ENCODE measurements around the gene MRPS22.

Gene MRPS22

DNA sequence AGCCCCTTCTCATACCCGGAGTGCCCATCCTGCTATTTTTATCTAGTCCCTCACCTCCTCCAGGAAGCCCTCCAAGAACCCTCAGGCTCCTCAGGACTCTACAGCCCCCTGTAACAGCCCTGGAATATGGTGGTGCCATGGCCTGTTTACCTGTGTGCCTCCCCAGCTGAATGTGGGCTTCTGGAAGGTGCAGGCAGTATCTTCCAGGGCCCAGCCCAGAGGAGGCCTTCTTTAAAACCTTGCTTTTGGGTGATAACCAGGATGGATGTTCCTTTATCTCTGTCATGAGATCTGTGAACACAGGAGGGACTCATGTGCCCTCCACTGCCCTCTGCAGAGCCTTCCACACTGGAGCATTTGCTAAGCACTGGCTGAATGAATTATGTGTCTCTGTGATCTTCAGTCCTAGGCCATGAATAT lies 36.7 kb upstream of the MRPS22 start:
- Mint-ChIP-seq H3K4me1 (peaks cover 0 to 3% of the 10 kb centered on the region in 2 donors), H3K9me3 (no peaks in the 10 kb centered on the region), H3K27me3 (peaks cover 18 to 22% of the 10 kb centered on the region in 2 donors), H3K4me3 (no peak overlapping the region), H3K27ac (no peak overlapping the region), H3K36me3 (no peaks in the 10 kb centered on the region)
- DNase-seq = no peak
- ATAC-seq (replicated peaks) = no peak

DNA sequence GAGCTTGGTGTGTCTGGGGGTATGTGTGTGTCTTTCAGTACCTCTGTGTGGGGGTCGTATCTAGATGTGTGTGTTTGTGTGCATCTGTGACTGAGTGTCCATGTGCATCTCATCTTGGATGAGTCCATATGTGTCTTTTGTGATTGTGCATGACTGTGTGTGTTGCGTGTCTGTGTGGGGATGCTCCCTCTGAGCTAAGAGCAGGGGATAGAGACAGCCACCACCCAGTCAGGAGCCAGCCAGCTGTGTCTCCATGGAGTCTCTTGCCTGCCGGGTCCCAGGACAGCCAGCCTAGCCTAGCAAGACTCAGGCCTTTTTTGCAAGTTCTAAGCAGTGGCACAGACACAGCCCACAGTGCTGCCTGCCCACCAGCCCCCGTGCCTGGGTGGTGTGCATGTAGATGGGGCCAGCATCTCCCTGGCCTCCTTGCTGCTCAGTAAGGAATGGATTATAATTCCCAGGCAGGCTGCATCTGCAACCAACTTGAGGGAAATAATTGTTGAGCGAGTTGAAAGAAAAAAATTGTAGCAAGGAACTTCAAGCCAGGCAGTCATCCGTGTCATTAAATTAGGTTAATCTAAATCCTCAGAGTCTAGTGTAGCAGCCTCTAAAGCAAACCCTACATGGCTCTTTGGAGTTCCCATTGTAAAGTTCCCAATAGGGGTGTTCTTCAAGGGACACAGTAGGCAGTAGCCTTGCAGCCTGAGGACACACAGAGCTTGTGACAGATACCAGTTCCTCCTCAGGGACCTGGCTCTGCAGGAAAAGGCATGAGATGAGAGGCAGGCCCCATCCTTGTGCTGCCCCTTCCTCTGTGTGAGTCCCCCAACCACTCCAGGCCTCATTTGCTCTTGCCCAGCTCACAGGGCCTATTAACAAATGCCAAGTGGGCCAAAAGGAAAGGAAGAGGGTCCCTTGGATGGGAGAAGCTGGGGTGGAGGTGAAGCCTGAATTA lies 35.9 kb upstream of the MRPS22 start:
- ATAC-seq (replicated peaks) = no peak

DNA sequence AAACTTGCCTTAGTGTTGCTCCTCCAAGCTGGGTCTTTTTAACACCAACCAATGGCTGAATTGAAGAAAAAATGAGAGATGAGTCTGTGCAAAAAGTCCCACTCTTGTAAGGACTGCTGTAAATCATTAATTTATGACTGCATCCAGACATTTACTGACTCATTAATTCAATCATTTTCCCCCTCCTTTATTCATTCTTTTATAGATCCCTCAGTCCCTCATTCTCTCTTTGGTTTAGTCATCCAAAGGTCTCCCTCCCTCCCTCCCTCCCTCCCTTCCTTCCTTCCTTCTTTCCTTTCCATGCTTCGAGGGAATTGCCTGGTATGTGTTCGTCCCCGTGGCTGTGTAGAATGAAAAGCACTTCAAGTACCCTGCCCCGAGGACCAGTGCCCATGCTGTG lies 35.3 kb upstream of the MRPS22 start:
- no peak overlapping the region for H3K27ac Mint-ChIP-seq
- DNase-seq = no peak

More for the DNA sequence above, 35.9 kb upstream of the MRPS22 start:
- no peak for DNase-seq
- no peak overlapping the region for H3K4me3 Mint-ChIP-seq
- peaks cover 12 to 20% of the 10 kb centered on the region in 2 donors for H3K27me3 Mint-ChIP-seq
- no peaks in the 10 kb centered on the region for H3K9me3 Mint-ChIP-seq
- no peaks in the 10 kb centered on the region for H3K36me3 Mint-ChIP-seq
- no peak overlapping the region for H3K27ac Mint-ChIP-seq
- H3K4me1 Mint-ChIP-seq = peaks cover 0 to 3% of the 10 kb centered on the region in 2 donors

GRCh38 chr3:139309061-139309591 lies 34.7 kb upstream of the MRPS22 start:
- no peaks in the 10 kb centered on the region for H3K36me3 Mint-ChIP-seq
- DNase-seq = no peak
- peaks cover 0 to 3% of the 10 kb centered on the region in 2 donors for H3K4me1 Mint-ChIP-seq
- no peak for ATAC-seq (replicated peaks)
- H3K27me3 Mint-ChIP-seq = peaks cover 24 to 31% of the 10 kb centered on the region in 2 donors
- H3K27ac Mint-ChIP-seq = no peak overlapping the region
- no peak overlapping the region for H3K4me3 Mint-ChIP-seq
- no peaks in the 10 kb centered on the region for H3K9me3 Mint-ChIP-seq

More for the DNA sequence above, 35.3 kb upstream of the MRPS22 start:
- Mint-ChIP-seq H3K27me3 (peaks cover 19 to 26% of the 10 kb centered on the region in 2 donors), H3K4me1 (peaks cover 0 to 3% of the 10 kb centered on the region in 2 donors), H3K36me3 (no peaks in the 10 kb centered on the region), H3K4me3 (no peak overlapping the region), H3K9me3 (no peaks in the 10 kb centered on the region)
- ATAC-seq (replicated peaks) = no peak

DNA sequence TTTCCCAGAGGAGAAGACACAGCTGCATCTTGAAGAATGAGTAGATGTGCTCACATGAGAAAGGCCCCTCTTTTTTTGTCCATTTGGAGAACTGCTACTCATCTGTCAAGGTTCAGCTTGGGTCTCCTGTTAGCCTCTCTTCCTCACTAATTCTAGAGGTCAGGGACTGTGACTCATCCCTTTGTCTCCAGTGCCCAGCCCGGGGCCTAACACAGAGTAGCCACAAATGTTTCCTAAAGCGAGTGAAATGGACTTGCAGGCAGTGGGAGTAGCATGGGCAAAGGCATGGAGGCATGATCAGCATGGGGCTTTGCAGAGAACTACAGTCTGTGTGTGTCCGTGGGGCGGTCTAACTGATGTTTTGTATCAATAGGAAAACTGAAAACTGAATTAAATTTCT lies 33.9 kb upstream of the MRPS22 start:
- DNase-seq (no peak), ATAC-seq (replicated peaks) (no peak)
- Mint-ChIP-seq H3K36me3 (no peaks in the 10 kb centered on the region), H3K4me3 (no peak overlapping the region), H3K9me3 (no peaks in the 10 kb centered on the region), H3K4me1 (no peaks in the 10 kb centered on the region), H3K27me3 (peaks cover 24 to 34% of the 10 kb centered on the region in 2 donors), H3K27ac (no peak overlapping the region)

- ATAC-seq (replicated peaks) (no peak), DNase-seq (no peak)
- H3K9me3 Mint-ChIP-seq = no peaks in the 10 kb centered on the region
- no peak overlapping the region for H3K27ac Mint-ChIP-seq
- no peaks in the 10 kb centered on the region for H3K4me1 Mint-ChIP-seq
- peaks cover 25 to 36% of the 10 kb centered on the region in 2 donors for H3K27me3 Mint-ChIP-seq
- H3K4me3 Mint-ChIP-seq = no peak overlapping the region
- no peaks in the 10 kb centered on the region for H3K36me3 Mint-ChIP-seq
Observed at GRCh38 chr3:139310474-139310933, 33.3 kb upstream of the MRPS22 start.

DNA sequence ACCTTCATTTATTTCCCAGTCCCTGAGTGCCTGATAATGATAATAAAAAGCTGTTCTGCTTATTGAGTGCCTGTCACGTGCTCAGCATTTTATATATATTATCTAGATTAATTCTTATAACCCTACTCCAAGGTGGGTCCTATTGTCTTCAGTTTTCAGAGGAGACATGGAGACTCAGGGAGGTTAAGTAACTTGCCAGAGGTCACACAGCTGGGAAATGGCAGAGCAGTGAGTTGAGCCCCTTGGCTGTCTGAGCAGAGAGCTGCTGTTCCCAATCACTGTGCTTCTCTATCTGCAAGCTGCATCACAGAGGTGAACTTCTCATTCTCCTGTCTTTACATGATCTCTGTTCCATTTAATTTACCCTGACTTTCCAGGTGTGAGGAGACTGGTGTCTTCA lies 32.3 kb upstream of the MRPS22 start:
- Mint-ChIP-seq H3K4me1 (no peaks in the 10 kb centered on the region), H3K27ac (no peak overlapping the region), H3K27me3 (peaks cover 29 to 41% of the 10 kb centered on the region in 2 donors), H3K36me3 (no peaks in the 10 kb centered on the region), H3K4me3 (no peak overlapping the region), H3K9me3 (no peaks in the 10 kb centered on the region)
- ATAC-seq (replicated peaks) (no peak), DNase-seq (no peak)

DNA sequence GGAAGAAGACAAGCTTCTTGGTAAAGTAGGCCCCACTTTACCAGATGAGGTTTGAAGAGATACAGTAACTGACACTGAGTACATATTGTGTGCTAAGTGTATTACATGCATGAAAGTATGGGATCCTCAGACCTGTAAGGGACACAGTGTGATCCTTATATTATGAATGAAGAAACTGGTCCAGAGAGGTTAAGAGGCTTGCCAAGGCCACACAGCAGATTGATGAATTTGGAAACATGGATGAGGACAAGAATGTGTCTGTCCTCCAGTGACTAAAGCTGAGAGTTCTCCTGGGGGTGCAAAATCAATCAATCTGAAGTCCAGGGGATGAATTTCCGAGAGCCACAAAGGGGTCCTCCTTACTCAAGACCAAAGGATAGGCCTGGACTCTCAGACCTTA lies 31.4 kb upstream of the MRPS22 start:
- Mint-ChIP-seq H3K4me1 (no peaks in the 10 kb centered on the region), H3K27me3 (peaks cover 29 to 42% of the 10 kb centered on the region in 2 donors), H3K27ac (no peak overlapping the region), H3K36me3 (no peaks in the 10 kb centered on the region), H3K4me3 (no peak overlapping the region), H3K9me3 (no peaks in the 10 kb centered on the region)
- DNase-seq = no peak
- ATAC-seq (replicated peaks) = no peak

- H3K27ac Mint-ChIP-seq = no peak overlapping the region
- ATAC-seq (replicated peaks) = no peak
- H3K27me3 Mint-ChIP-seq = peaks cover 29 to 42% of the 10 kb centered on the region in 2 donors
- H3K4me1 Mint-ChIP-seq = no peaks in the 10 kb centered on the region
- no peaks in the 10 kb centered on the region for H3K9me3 Mint-ChIP-seq
- DNase-seq = no peak
- H3K36me3 Mint-ChIP-seq = no peaks in the 10 kb centered on the region
- no peak overlapping the region for H3K4me3 Mint-ChIP-seq
Observed at GRCh38 chr3:139312959-139313358, 30.9 kb upstream of the MRPS22 start.

- DNase-seq (no peak), ATAC-seq (replicated peaks) (no peak)
- H3K4me3 Mint-ChIP-seq = no peak overlapping the region
- no peaks in the 10 kb centered on the region for H3K9me3 Mint-ChIP-seq
- no peaks in the 10 kb centered on the region for H3K36me3 Mint-ChIP-seq
- no peak overlapping the region for H3K27ac Mint-ChIP-seq
- no peaks in the 10 kb centered on the region for H3K4me1 Mint-ChIP-seq
- H3K27me3 Mint-ChIP-seq = peaks cover 35 to 44% of the 10 kb centered on the region in 2 donors
Observed at GRCh38 chr3:139313921-139314320, 29.9 kb upstream of the MRPS22 start.

GRCh38 chr3:139317215-139317614 lies 26.6 kb upstream of the MRPS22 start:
- no peak overlapping the region for H3K4me3 Mint-ChIP-seq
- H3K27ac Mint-ChIP-seq = no peak overlapping the region
- no peaks in the 10 kb centered on the region for H3K9me3 Mint-ChIP-seq
- DNase-seq = no peak
- no peaks in the 10 kb centered on the region for H3K36me3 Mint-ChIP-seq
- ATAC-seq (replicated peaks) = no peak
- H3K4me1 Mint-ChIP-seq = no peaks in the 10 kb centered on the region
- peaks cover 43 to 44% of the 10 kb centered on the region in 2 donors for H3K27me3 Mint-ChIP-seq

DNA sequence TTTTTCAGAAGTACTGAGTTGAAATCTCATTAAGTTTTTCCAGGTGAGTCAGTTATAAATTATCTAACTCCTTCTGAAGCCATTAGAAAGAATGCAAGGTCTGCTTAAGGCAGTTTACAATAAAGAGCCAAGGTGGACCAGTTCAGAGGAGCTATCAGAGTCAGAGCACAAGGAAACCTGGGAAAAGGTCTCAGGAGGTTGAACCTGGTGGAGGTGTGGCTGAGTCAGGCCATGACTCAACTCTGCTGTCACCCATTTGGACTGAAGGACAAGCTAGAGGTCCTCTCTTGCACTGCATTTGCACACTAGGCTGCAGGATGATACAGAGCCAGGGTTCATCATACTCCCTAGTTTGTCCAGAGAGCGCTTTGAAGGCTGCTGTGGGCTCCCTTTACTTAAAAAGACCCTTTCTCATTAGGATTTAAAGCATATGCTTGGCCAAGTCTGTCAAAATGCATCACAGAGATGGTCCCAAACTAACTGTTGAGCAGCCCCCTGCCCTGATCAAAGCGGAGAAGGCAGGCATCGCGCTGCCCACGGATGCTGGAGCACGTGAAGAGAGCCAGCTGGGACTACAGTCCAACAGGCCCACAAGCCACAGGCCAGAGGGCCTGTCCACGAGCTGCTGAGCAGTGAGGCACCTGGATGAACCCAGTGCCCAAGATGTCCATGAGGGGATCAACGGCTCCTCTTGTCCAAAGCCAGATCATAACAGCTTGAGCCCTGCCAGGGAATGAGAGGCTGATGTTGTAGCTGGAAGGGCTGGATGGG lies 26.0 kb upstream of the MRPS22 start:
- H3K4me1 Mint-ChIP-seq = no peaks in the 10 kb centered on the region
- peaks cover 41 to 44% of the 10 kb centered on the region in 2 donors for H3K27me3 Mint-ChIP-seq
- no peaks in the 10 kb centered on the region for H3K9me3 Mint-ChIP-seq
- no peak overlapping the region for H3K4me3 Mint-ChIP-seq
- no peaks in the 10 kb centered on the region for H3K36me3 Mint-ChIP-seq
- ATAC-seq (replicated peaks) (no peak), DNase-seq (no peak)
- H3K27ac Mint-ChIP-seq = no peak overlapping the region

DNA sequence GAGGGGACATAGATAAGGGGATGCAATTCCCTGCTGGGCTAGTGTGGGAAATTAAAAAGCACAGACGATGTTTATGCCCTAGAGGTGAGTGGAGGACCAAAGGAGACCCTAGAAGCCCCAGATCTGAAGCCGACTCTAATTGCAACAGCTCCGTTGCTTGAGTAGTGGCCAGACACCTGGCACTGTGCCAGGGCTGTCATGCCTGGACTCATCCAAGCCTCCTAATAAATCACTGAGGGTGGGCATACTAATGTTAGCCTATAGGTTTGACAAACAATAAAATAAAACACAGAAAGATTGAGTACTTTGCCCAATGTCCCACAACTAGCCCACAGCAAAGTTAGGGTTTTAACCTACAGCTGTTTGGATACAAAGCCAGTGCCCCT lies 25.4 kb upstream of the MRPS22 start:
- H3K9me3 Mint-ChIP-seq = no peaks in the 10 kb centered on the region
- H3K4me1 Mint-ChIP-seq = no peaks in the 10 kb centered on the region
- no peak overlapping the region for H3K27ac Mint-ChIP-seq
- peaks cover 36 to 38% of the 10 kb centered on the region in 2 donors for H3K27me3 Mint-ChIP-seq
- DNase-seq (no peak), ATAC-seq (replicated peaks) (no peak)
- no peak overlapping the region for H3K4me3 Mint-ChIP-seq
- no peaks in the 10 kb centered on the region for H3K36me3 Mint-ChIP-seq

GRCh38 chr3:139318826-139319225 lies 25.0 kb upstream of the MRPS22 start:
- H3K4me3 Mint-ChIP-seq = no peak overlapping the region
- DNase-seq (no peak), ATAC-seq (replicated peaks) (no peak)
- no peak overlapping the region for H3K27ac Mint-ChIP-seq
- no peaks in the 10 kb centered on the region for H3K9me3 Mint-ChIP-seq
- H3K36me3 Mint-ChIP-seq = no peaks in the 10 kb centered on the region
- peaks cover 32 to 34% of the 10 kb centered on the region in 2 donors for H3K27me3 Mint-ChIP-seq
- no peaks in the 10 kb centered on the region for H3K4me1 Mint-ChIP-seq
